ENCODE data around the gene SYT1.

GRCh38 chr12:79451365-79451764 is 586.8 kb downstream of the SYT1 start:
- TF ChIP-seq CTCF (conservative IDR thresholded peaks at IDR 0.05 in 1 of 2, IDR thresholded peaks at IDR 0.05 in 1 of 2; ENCODE audit: low read depth in 1 of 2, low read length in 2 of 2) (no peak), EZH2 (IDR thresholded peaks at IDR 0.05; ENCODE audit: low read length, missing control alignments) (no peak)
